A549 (cell line): ENCODE results near the gene RAPGEF6. TPM values are rescaled to one million over a fixed set of nuclear protein-coding genes. Genes with fewer than 3 reads are reported as not detected.

ENCODE experiments used
- ATAC-seq, 2 experiments: fragments of 200-7000 bp in 1 of 2; fragments of >200 bp in 1 of 2; cut with Nextera tagmentation in 1 of 2; cut with Tn5 transposase in 1 of 2; 3 replicates each; pipeline versions ENCODE4 v1.8.0 to v1.9.1; 2018 to 2020; ENCODE audit warnings: mild to moderate bottlenecking in 1 of 2, moderate library complexity in 1 of 2
- CTCF ChIA-PET: fragments of 300-600 bp; sonication (Branson Sonifier 250); formaldehyde crosslinking; extraction: SDS; loops from one replicate; lab custom pipeline; 2021; ENCODE audit warnings: antibody characterized with exemption, inconsistent platforms; lab: Yijun Ruan, JAX
- POLR2A ChIA-PET: fragments of 350-600 bp; formaldehyde crosslinking; extraction: SDS; loops from one replicate; lab custom pipeline; 2021; ENCODE audit warnings: antibody characterized with exemption, inconsistent platforms; lab: Yijun Ruan, JAX
- DNase-seq, 2 experiments: peaks; one replicate each; pipeline versions ENCODE4 v3.0.0 to v3.0.0-alpha.2; 2011 to 2016; ENCODE audit warnings: low read depth in 1 of 2, low spot score in 1 of 2
- FAIRE-seq: peaks from 2 replicates; lab custom pipeline; 2011; peaks lifted over from hg19 to GRCh38; lab: Jason Lieb, UNC
- H3K27ac ChIP-seq, 2 experiments: fragments of >200 bp; sonication (Bioruptor Twin); formaldehyde crosslinking; 3 replicates each; pipeline ENCODE4 v1.5.1; 2016 to 2017
- H3K4me1 ChIP-seq: fragments of >200 bp; sonication (Bioruptor Twin); formaldehyde crosslinking; 3 replicates; pipeline ENCODE4 v1.6.1; 2016
- H3K4me2 ChIP-seq: fragments of >200 bp; sonication (Bioruptor Twin); formaldehyde crosslinking; 3 replicates; pipeline ENCODE4 v1.6.1; 2016
- H3K4me3 ChIP-seq: fragments of >200 bp; sonication (Bioruptor Twin); formaldehyde crosslinking; 3 replicates; pipeline ENCODE4 v1.5.1; 2016
- H3K9me3 ChIP-seq: fragments of >200 bp; sonication (Bioruptor Twin); formaldehyde crosslinking; 3 replicates; pipeline ENCODE4 v1.6.1; 2016
- BHLHE40 ChIP-seq: IDR thresholded peaks from 2 replicates; pipeline ENCODE4 v1.6.1; 2012; ENCODE audit warnings: low read depth, low read length, inconsistent platforms
- CBX2 ChIP-seq: fragments of 200-600 bp; sonication (generic); IDR thresholded peaks from 2 replicates; pipeline ENCODE4 v1.6.1; 2016; ENCODE audit warnings: low read depth, mild to moderate bottlenecking, borderline replicate concordance
- CBX8 ChIP-seq: fragments of 200-600 bp; sonication (generic); IDR thresholded peaks from 2 replicates; pipeline ENCODE4 v1.6.1; 2016
- E2F6 ChIP-seq: IDR thresholded peaks from 2 replicates; pipeline ENCODE4 v1.6.1; 2012; ENCODE audit warnings: low read depth, borderline replicate concordance
- EHMT2 ChIP-seq: fragments of 200-600 bp; sonication (generic); IDR thresholded peaks from 2 replicates; pipeline ENCODE4 v1.6.1; 2016; ENCODE audit warnings: antibody characterized with exemption, low read depth, mild to moderate bottlenecking, moderate library complexity
- ELK1 ChIP-seq: fragments of 150-350 bp; IDR thresholded peaks from 2 replicates; pipeline ENCODE4 v1.6.1; 2014; ENCODE audit warnings: low read depth, mild to moderate bottlenecking, low read length
- ESRRA ChIP-seq: fragments of 150-350 bp; IDR thresholded peaks from 2 replicates; pipeline ENCODE4 v1.6.1; 2014; ENCODE audit warnings: mild to moderate bottlenecking, low read length, borderline replicate concordance
- FOXS1 ChIP-seq: fragments of 250-450 bp; sonication (Bioruptor Pico); IDR thresholded peaks from 2 replicates; pipeline ENCODE4 v1.5.0; 2020; ENCODE audit warnings: mild to moderate bottlenecking, moderate library complexity
- HES2 ChIP-seq: fragments of >200 bp; sonication (Bioruptor Twin); formaldehyde crosslinking; IDR thresholded peaks from 2 replicates; pipeline ENCODE4 v1.6.1; 2016
- HOXA7 ChIP-seq: fragments of 250-450 bp; sonication (Bioruptor Pico); IDR thresholded peaks from 2 replicates; pipeline ENCODE4 v1.5.0; 2020; ENCODE audit warnings: mild to moderate bottlenecking, moderate library complexity
- HOXB5 ChIP-seq: fragments of 250-450 bp; sonication (Bioruptor Pico); IDR thresholded peaks from 2 replicates; pipeline ENCODE4 v1.5.0; 2020; ENCODE audit warnings: mild to moderate bottlenecking, moderate library complexity
- MAFK ChIP-seq: fragments of 450-650 bp; IDR thresholded peaks from 2 replicates; pipeline ENCODE4 v1.6.1; 2014; ENCODE audit not compliant: partially characterized antibody
- NFE2L2 ChIP-seq: fragments of 150-350 bp; conservative IDR thresholded peaks from 2 replicates; pipeline ENCODE4 v1.6.1; 2014; ENCODE audit warnings: low read length
- POLR2A ChIP-seq: IDR thresholded peaks from 2 replicates; pipeline ENCODE4 v1.6.1; 2012; ENCODE audit warnings: mild to moderate bottlenecking, low read length
- RARB ChIP-seq: fragments of 250-450 bp; sonication (Bioruptor Pico); IDR thresholded peaks from 2 replicates; pipeline ENCODE4 v1.8.0; 2021; ENCODE audit warnings: mild to moderate bottlenecking, moderate library complexity
- REST ChIP-seq: fragments of 200-600 bp; sonication (generic); IDR thresholded peaks from 2 replicates; pipeline ENCODE4 v1.6.1; 2016; ENCODE audit warnings: antibody characterized with exemption, mild to moderate bottlenecking, moderate library complexity
- RFX5 ChIP-seq: fragments of 450-650 bp; IDR thresholded peaks from 2 replicates; pipeline ENCODE4 v1.7.1; 2014; ENCODE audit warnings: antibody characterized with exemption, mild to moderate bottlenecking, moderate library complexity
- SMC3 ChIP-seq: fragments of >200 bp; sonication (Bioruptor Twin); formaldehyde crosslinking; IDR thresholded peaks from 3 replicates; pipeline ENCODE4 v1.6.1; 2018; ENCODE audit warnings: inconsistent platforms
- SREBF2 ChIP-seq: fragments of 450-650 bp; IDR thresholded peaks from 2 replicates; pipeline ENCODE4 v1.6.1; 2014; ENCODE audit warnings: mild to moderate bottlenecking, moderate library complexity
- TFCP2L1 ChIP-seq: fragments of 250-450 bp; sonication (Bioruptor Pico); IDR thresholded peaks from 2 replicates; pipeline ENCODE4 v1.5.0; 2021; ENCODE audit warnings: mild to moderate bottlenecking
- ZC3H11A ChIP-seq: fragments of 450-650 bp; IDR thresholded peaks from 2 replicates; pipeline ENCODE4 v1.6.1; 2014; ENCODE audit warnings: antibody characterized with exemption, mild to moderate bottlenecking
- ZFP36 ChIP-seq: fragments of 450-650 bp; IDR thresholded peaks from 2 replicates; pipeline ENCODE4 v1.6.1; 2014; ENCODE audit warnings: borderline replicate concordance; ENCODE audit not compliant: partially characterized antibody
- ZNF302 ChIP-seq: fragments of 250-450 bp; sonication (Bioruptor Pico); IDR thresholded peaks from 2 replicates; pipeline ENCODE4 v1.9.0; 2021; ENCODE audit warnings: inconsistent platforms, mild to moderate bottlenecking, moderate library complexity
- WGBS: methylation state at CpG from one replicate; pipeline ENCODE4 v1.1.6; 2017; ENCODE audit errors: missing lambda C conversion rate; 5-methylcytosine and 5-hydroxymethylcytosine counted together
- polyA plus RNA-seq, 4 experiments: library from polyadenylated mRNA; depleted of rRNA in 3 of 4; stranded (reverse); fragments of >200 nt; fragmentation: RNase III in 1 of 4; extraction: RNeasy Plus Mini Kit Qiagen cat#74134 plus additional on column Dnase treatment in 1 of 4; gene quantifications; 2 replicates in 3 of 4; 3 replicates in 1 of 4; pipeline ENCODE4 v1.2.3, GENCODE V29; 2011 to 2017

The RAPGEF6 gene
- polyA plus RNA-seq, 2 of the 4 experiments (the other 2 are of a cell fraction) = 5.9 to 15.2 TPM

- ChIA-PET CTCF (interaction anchor here (1.5 kb wide), 1 partner anchor 82 kb away, joined by 5 read pairs; no protein-coding TSS in a partner anchor), POLR2A (interaction anchor here (0.5 kb wide), 1 partner anchor 17 kb away, joined by 7 read pairs; no protein-coding TSS in a partner anchor)
- TF ChIP-seq NFE2L2 (no peak), REST (no peak)
- no peak overlapping the region for H3K4me2 ChIP-seq
- H3K27ac ChIP-seq = no peak overlapping the region
- DNase-seq (no peak), FAIRE-seq (no peak), ATAC-seq (no peak)
- H3K9me3 ChIP-seq = no peaks in the 10 kb centered on the region
- no peak overlapping the region for H3K4me3 ChIP-seq
- peaks cover 11% of the 10 kb centered on the region for H3K4me1 ChIP-seq
These were observed 36.4 kb upstream of the RAPGEF6 start for GRCh38 chr5:131671409-131671808.

- ATAC-seq (no peak), FAIRE-seq (no peak), DNase-seq (no peak)
- ChIA-PET CTCF (no interaction called here), POLR2A (no interaction called here)
- Histone ChIP-seq H3K9me3 (no peaks in the 10 kb centered on the region), H3K27ac (no peak overlapping the region), H3K4me3 (no peak overlapping the region), H3K4me2 (no peak overlapping the region), H3K4me1 (peaks cover 10% of the 10 kb centered on the region)
- 91% methylated on average over 1 of the region's 1 CpG for WGBS
- TF ChIP-seq FOXS1 (no peak), ZC3H11A (no peak), HOXB5 (CRISPR knock-in tag) (no peak), RFX5 (no peak), POLR2A (no peak), RARB (no peak), SREBF2 (no peak), CBX8 (no peak)
These were observed 29.9 kb upstream of the RAPGEF6 start for GRCh38 chr5:131664929-131665328.

GRCh38 chr5:131661933-131662332, 26.9 kb upstream of the RAPGEF6 start:
- Histone ChIP-seq H3K4me2 (no peak overlapping the region), H3K4me1 (peaks cover 10% of the 10 kb centered on the region), H3K4me3 (no peak overlapping the region), H3K27ac (peak overlapping the region in 1 of 2 experiments; percentile 57; a peak in 3 of 6 replicates), H3K9me3 (no peaks in the 10 kb centered on the region)
- no peak for DNase-seq
- CTCF ChIA-PET = interaction anchor here (0.7 to 1.6 kb wide), 2 partner anchors 11 to 19 kb away, joined by 3 to 5 read pairs; no protein-coding TSS in a partner anchor
- ATAC-seq = no peak
- POLR2A ChIA-PET = no interaction called here
- WGBS = 94% methylated on average over 1 of the region's 1 CpG
- no peak for FAIRE-seq
- TF ChIP-seq NFE2L2 (peak; percentile 62), HOXA7 (CRISPR knock-in tag) (no peak), ZNF302 (no peak), HES2 (no peak), FOXS1 (no peak), MAFK (peak; percentile 92), TFCP2L1 (CRISPR knock-in tag) (no peak), POLR2A (no peak), BHLHE40 (no peak), E2F6 (no peak), ZFP36 (no peak)

- CTCF ChIA-PET = interaction anchor here (0.9 to 1.5 kb wide), 2 partner anchors 17 to 346 kb away, joined by 3 read pairs; no protein-coding TSS in a partner anchor
- Histone ChIP-seq H3K4me2 (no peak overlapping the region), H3K4me3 (no peak overlapping the region), H3K27ac (no peak overlapping the region), H3K4me1 (peaks cover 10% of the 10 kb centered on the region), H3K9me3 (no peaks in the 10 kb centered on the region)
- 100% methylated on average over 9 of the region's 9 CpGs for WGBS
- DNase-seq (no peak), FAIRE-seq (no peak), ATAC-seq (no peak)
- POLR2A ChIA-PET = no interaction called here
- TF ChIP-seq ZC3H11A (no peak), RARB (no peak), SREBF2 (no peak), EHMT2 (no peak), CBX2 (no peak), ELK1 (no peak), RFX5 (no peak), E2F6 (no peak), SMC3 (no peak), ESRRA (no peak)
These were observed 24.8 kb upstream of the RAPGEF6 start for GRCh38 chr5:131659841-131660240.
